PFSK-1 (cell line): ENCODE results near the gene PGD.

Experiments used
- POLR2AphosphoS5 ChIP-seq: IDR thresholded peaks from 2 replicates; pipeline ENCODE4 v1.6.1; 2012; ENCODE audit warnings: low read depth, mild to moderate bottlenecking, control low read depth, low read length, moderate library complexity
- REST ChIP-seq, 2 experiments: IDR thresholded peaks; 2 replicates each; pipeline versions ENCODE4 v1.6.1 to v1.8.0; 2011 to 2012; ENCODE audit warnings: low read depth in 2 of 2, low read length in 2 of 2, control low read depth in 1 of 2, inconsistent platforms in 1 of 2, mild to moderate bottlenecking in 1 of 2, moderate library complexity in 1 of 2; ENCODE audit not compliant: insufficient read depth in 1 of 2
- TAF1 ChIP-seq: IDR thresholded peaks from 2 replicates; pipeline ENCODE4 v1.6.1; 2012; ENCODE audit warnings: low read length, control low read depth, borderline replicate concordance; ENCODE audit not compliant: insufficient read depth

- TF ChIP-seq REST (IDR thresholded peaks at IDR 0.05; ENCODE audit: insufficient read depth in 1 of 2, low read depth in 2 of 2, low read length in 2 of 2) (no peak), POLR2AphosphoS5 (no peak), TAF1 (no peak)
Observed at GRCh38 chr1:10368194-10368593, 30.7 kb upstream of the PGD start.
